ENCODE results near the gene ANP32E.
A peak's percentile ranks its signal among the peaks of the same experiment; 100 is the strongest.
"Not testable (repeated sequence)": the region's sequence is repeated elsewhere in the genome, so short reads cannot be mapped to it uniquely, and the experiment has no call there.

Gene ANP32E

DNA sequence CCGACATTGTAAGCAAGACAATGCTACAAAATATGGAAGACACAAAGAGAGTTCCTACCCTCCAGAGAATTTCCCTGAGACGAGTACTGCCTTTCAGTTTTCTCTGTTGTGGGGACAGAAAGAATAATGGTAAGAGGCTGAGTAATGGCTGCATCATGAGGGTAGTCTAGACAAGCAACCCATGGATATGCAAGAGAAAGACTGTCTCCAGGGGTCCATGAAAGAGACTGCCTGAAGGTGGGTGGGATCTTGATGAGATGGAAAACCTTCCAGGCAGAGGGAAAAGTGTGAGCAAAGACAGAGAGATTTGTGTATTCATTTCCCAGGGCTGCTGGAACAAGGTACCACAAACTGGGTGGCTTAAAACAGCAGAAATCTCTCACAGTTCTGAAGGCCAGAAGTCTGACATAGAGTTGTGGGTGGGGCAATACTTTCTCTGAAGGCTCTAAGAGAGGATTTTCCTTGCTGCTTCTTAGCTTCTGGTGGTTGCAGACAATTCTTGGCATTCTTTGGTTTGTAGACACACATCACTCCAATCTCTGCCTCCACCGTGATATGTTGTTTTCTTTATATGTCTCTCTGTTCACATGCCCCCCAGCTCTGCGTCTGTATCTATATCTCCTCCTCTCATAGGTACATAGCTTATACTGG lies 41.4 kb downstream of the ANP32E start:
- H3K9me3 ChIP-seq (ENCODE audit: control insufficient read depth in 5 of 5, low read length in 5 of 5): peaks cover 0 to 4% (median 0%) of the 10 kb centered on the region in 5 donors
- H3K27me3 ChIP-seq (ENCODE audit: control insufficient read depth in 5 of 5, insufficient read depth in 4 of 5, low read length in 5 of 5): no peaks in the 10 kb centered on the region
- no peak overlapping the region for H3K4me3 ChIP-seq (ENCODE audit: low read depth in 1 of 5, low read length in 5 of 5)
- H3K4me1 ChIP-seq (ENCODE audit: control insufficient read depth in 5 of 5, insufficient read depth in 5 of 5, low read length in 5 of 5): no peaks in the 10 kb centered on the region
- no peaks in the 10 kb centered on the region for H3K36me3 ChIP-seq (ENCODE audit: control insufficient read depth in 5 of 5, insufficient read depth in 5 of 5, low read length in 5 of 5)
- no peak overlapping the region for H3K27ac ChIP-seq (ENCODE audit: low read depth, low read length)
- H3K9ac ChIP-seq (ENCODE audit: low read length in 5 of 5): no peak overlapping the region

DNA sequence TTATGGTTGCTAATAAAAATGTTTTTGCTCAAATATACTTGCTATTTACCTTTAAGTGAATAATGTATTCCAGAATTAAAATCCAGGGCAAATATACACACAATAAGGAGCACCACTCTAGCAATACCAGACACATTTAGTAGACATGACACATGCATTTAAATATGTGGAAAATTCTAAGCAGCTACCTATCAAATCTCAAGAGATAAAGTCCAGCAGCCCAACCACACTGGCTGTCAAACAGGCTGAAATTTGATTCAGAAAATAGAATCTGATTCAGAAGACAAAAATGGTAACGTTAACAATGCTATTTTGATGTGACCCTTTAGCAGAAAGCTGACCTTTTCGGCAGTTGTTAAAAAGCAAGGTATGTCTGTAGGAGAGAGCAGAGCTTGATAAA lies 43.9 kb downstream of the ANP32E start:
- peaks cover 1 to 7% (median 6%) of the 10 kb centered on the region in 5 donors for H3K4me1 ChIP-seq (ENCODE audit: control insufficient read depth in 5 of 5, insufficient read depth in 5 of 5, low read length in 5 of 5)
- H3K27me3 ChIP-seq (ENCODE audit: control insufficient read depth in 5 of 5, insufficient read depth in 4 of 5, low read length in 5 of 5): no peaks in the 10 kb centered on the region
- no peaks in the 10 kb centered on the region for H3K36me3 ChIP-seq (ENCODE audit: control insufficient read depth in 5 of 5, insufficient read depth in 5 of 5, low read length in 5 of 5)
- H3K27ac ChIP-seq (ENCODE audit: low read depth, low read length): no peak overlapping the region
- no peak overlapping the region for H3K4me3 ChIP-seq (ENCODE audit: low read depth in 1 of 5, low read length in 5 of 5)
- peaks cover 0 to 4% (median 0%) of the 10 kb centered on the region in 5 donors for H3K9me3 ChIP-seq (ENCODE audit: control insufficient read depth in 5 of 5, low read length in 5 of 5)
- no peak overlapping the region for H3K9ac ChIP-seq (ENCODE audit: low read length in 5 of 5)

DNA sequence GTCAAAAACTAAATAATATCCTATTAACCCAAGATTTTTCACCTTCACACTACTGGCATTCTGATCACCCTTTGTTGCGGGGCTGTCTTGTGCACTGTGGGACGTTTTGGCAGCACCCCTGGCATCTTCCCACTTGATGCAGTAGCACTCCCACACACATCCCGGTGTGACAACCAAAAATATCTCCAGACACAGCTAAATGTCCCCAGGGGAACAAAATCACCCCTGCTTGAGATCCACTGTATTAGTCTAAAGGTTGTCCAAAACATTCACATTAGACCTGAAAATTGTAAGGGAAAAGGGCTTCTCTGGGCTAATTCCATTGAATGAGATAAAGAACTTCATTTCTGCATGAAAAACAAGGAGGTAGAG lies 48.4 kb downstream of the ANP32E start:
- H3K9me3 ChIP-seq (ENCODE audit: control insufficient read depth in 5 of 5, low read length in 5 of 5): peaks cover 0 to 4% (median 0%) of the 10 kb centered on the region in 5 donors
- H3K4me1 ChIP-seq (ENCODE audit: control insufficient read depth in 5 of 5, insufficient read depth in 5 of 5, low read length in 5 of 5): peaks cover 4 to 23% (median 16%) of the 10 kb centered on the region in 5 donors
- no peak overlapping the region for H3K9ac ChIP-seq (ENCODE audit: low read length in 5 of 5)
- H3K27me3 ChIP-seq (ENCODE audit: control insufficient read depth in 5 of 5, insufficient read depth in 4 of 5, low read length in 5 of 5): no peaks in the 10 kb centered on the region
- no peaks in the 10 kb centered on the region for H3K36me3 ChIP-seq (ENCODE audit: control insufficient read depth in 5 of 5, insufficient read depth in 5 of 5, low read length in 5 of 5)
- H3K27ac ChIP-seq (ENCODE audit: low read depth, low read length): no peak overlapping the region
- no peak overlapping the region for H3K4me3 ChIP-seq (ENCODE audit: low read depth in 1 of 5, low read length in 5 of 5)

DNA sequence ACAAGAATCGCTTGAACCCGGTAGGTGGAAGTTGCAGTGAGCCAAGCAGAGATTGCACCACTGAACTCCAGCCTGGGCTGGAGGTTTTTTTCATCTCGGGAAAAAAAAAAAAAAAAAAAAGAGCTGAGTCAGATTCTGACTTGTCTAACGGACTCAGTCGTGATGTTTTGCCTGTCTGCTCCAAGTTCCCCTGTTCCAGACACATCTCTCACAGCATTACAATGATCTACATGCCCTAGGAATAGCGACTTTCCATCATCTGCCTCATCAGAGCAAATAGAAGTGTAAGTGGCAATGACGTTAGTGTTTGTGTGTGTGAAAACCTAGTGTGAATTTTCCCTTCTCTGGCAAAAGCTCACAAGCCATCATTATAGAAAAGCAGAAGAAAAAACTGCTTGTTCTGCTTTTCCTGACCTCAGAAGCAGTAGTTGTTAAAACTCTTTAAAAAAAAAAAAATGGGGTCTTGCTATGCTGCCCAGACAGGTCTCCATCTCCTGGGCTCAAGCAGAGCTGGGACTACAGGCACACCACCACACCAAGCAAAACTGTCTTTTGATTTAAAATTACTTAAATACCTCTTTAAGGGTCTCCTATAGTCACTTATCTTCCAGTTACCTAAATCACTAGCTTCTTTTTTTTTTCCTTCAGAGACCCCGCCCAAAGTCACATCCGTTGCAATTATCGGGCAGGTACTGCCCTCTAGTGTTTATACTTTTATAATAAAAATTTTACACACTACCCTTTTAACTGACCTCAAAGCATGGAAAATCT lies 48.9 kb downstream of the ANP32E start:
- Histone ChIP-seq H3K27me3 (ENCODE audit: control insufficient read depth in 5 of 5, insufficient read depth in 4 of 5, low read length in 5 of 5) (no peaks in the 10 kb centered on the region), H3K4me1 (ENCODE audit: control insufficient read depth in 5 of 5, insufficient read depth in 5 of 5, low read length in 5 of 5) (peaks cover 4 to 27% (median 16%) of the 10 kb centered on the region in 5 donors), H3K4me3 (ENCODE audit: low read depth in 1 of 5, low read length in 5 of 5) (peak overlapping the region in 4 of 5 donors; percentile 34 to 49 (median 42)), H3K36me3 (ENCODE audit: control insufficient read depth in 5 of 5, insufficient read depth in 5 of 5, low read length in 5 of 5) (no peaks in the 10 kb centered on the region), H3K27ac (ENCODE audit: low read depth, low read length) (peak overlapping the region; percentile 50), H3K9ac (ENCODE audit: low read length in 5 of 5) (peak overlapping the region in 1 of 5 donors; percentile 45), H3K9me3 (ENCODE audit: control insufficient read depth in 5 of 5, low read length in 5 of 5) (peaks cover 0 to 4% (median 0%) of the 10 kb centered on the region in 5 donors)

DNA sequence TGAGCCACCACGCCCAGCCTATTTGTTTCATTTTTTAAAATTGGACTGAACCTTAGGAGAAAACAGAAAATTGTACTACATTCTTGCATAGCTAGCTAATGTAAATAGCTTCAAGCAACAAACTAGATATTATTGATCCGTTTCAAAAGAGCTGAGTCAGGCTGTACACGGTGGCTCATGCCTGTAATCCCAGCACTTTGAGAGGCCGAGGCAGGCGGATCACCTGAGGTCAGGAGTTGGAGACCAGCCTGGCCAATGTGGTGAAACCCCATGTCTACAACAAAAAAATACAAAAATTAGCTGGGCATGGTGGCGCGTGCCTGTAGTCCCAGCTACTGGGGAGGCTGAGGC lies 49.5 kb downstream of the ANP32E start:
- peak overlapping the region; percentile 50 for H3K27ac ChIP-seq (ENCODE audit: low read depth, low read length)
- H3K4me1 ChIP-seq (ENCODE audit: control insufficient read depth in 5 of 5, insufficient read depth in 5 of 5, low read length in 5 of 5): peaks cover 4 to 27% (median 16%) of the 10 kb centered on the region in 5 donors
- peak overlapping the region in 2 of 5 donors; percentile 34 to 44 for H3K4me3 ChIP-seq (ENCODE audit: low read depth in 1 of 5, low read length in 5 of 5)
- H3K9me3 ChIP-seq (ENCODE audit: control insufficient read depth in 5 of 5, low read length in 5 of 5); H3K36me3 ChIP-seq (ENCODE audit: control insufficient read depth in 5 of 5, insufficient read depth in 5 of 5, low read length in 5 of 5); H3K9ac ChIP-seq (ENCODE audit: low read length in 5 of 5); H3K27me3 ChIP-seq (ENCODE audit: control insufficient read depth in 5 of 5, insufficient read depth in 4 of 5, low read length in 5 of 5): not testable (repeated sequence)

DNA sequence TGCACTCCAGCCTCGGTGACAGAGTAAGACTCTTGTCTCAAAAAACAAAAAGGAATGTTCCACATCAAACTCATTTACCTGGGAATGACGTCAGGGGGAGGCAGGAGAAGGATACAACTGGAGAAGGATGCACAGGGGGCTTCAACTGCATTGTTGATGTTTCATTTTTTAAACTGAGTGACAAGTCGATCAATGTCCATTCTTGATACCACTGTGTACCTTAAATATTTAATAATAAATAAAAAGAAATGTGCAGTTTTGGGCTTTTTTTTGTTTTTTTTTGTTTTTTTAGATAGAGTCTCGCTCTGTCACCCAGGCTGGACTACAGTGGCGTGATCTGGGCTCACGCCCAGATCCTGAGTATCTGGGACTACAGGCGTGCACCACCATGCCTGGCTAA lies 50.4 kb downstream of the ANP32E start:
- Histone ChIP-seq H3K4me1 (ENCODE audit: control insufficient read depth in 5 of 5, insufficient read depth in 5 of 5, low read length in 5 of 5) (peaks cover 4 to 27% (median 16%) of the 10 kb centered on the region in 5 donors), H3K27me3 (ENCODE audit: control insufficient read depth in 5 of 5, insufficient read depth in 4 of 5, low read length in 5 of 5) (no peaks in the 10 kb centered on the region), H3K9ac (ENCODE audit: low read length in 5 of 5) (no peak overlapping the region), H3K36me3 (ENCODE audit: control insufficient read depth in 5 of 5, insufficient read depth in 5 of 5, low read length in 5 of 5) (no peaks in the 10 kb centered on the region), H3K4me3 (ENCODE audit: low read depth in 1 of 5, low read length in 5 of 5) (no peak overlapping the region), H3K27ac (ENCODE audit: low read depth, low read length) (no peak overlapping the region), H3K9me3 (ENCODE audit: control insufficient read depth in 5 of 5, low read length in 5 of 5) (no peaks in the 10 kb centered on the region)

DNA sequence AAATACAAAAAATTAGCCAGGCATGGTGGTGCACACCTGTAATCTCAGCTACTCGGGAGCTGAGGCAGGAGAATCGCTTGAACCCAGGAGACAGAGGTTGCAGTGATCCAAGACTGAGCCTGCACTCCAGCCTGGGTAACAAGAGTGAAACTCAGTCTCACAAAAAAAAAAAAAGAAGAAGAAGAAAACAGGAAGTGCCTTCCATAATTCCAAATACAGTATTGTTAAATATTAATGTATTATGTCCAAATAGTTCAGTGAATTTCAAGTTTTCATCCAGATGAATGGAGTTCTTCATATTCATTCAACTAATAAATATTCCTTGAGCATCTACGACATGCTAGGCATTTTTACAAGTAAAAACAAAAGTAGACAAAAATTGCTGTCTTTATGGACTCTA lies 52.9 kb downstream of the ANP32E start:
- H3K36me3 ChIP-seq (ENCODE audit: control insufficient read depth in 5 of 5, insufficient read depth in 5 of 5, low read length in 5 of 5): no peaks in the 10 kb centered on the region
- peaks cover 4 to 27% (median 22%) of the 10 kb centered on the region in 5 donors for H3K4me1 ChIP-seq (ENCODE audit: control insufficient read depth in 5 of 5, insufficient read depth in 5 of 5, low read length in 5 of 5)
- H3K27me3 ChIP-seq (ENCODE audit: control insufficient read depth in 5 of 5, insufficient read depth in 4 of 5, low read length in 5 of 5): no peaks in the 10 kb centered on the region
- H3K9ac ChIP-seq (ENCODE audit: low read length in 5 of 5): no peak overlapping the region
- peak overlapping the region; percentile 46 for H3K27ac ChIP-seq (ENCODE audit: low read depth, low read length)
- H3K4me3 ChIP-seq (ENCODE audit: low read depth in 1 of 5, low read length in 5 of 5): no peak overlapping the region
- no peaks in the 10 kb centered on the region for H3K9me3 ChIP-seq (ENCODE audit: control insufficient read depth in 5 of 5, low read length in 5 of 5)

DNA sequence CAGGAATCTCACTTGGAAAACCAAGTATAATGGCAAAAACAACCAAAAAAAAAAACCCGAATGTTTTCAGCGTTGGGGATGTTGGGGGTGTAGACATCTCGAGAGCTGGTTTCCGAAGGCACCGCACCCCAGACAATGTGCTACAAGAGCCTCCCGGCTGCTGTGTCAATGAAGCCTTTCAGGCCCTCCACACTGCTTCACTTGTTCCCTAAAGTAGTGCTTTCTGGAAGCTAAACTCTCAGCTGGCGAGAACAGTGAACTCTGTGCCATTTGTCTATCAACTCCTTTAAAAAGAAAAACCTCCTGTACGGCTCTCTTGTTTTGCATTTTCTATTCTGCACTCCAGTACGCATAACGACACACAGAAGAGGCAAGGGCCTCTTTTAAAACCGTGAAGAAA lies 53.7 kb downstream of the ANP32E start:
- Histone ChIP-seq H3K4me3 (ENCODE audit: low read depth in 1 of 5, low read length in 5 of 5) (no peak overlapping the region), H3K27ac (ENCODE audit: low read depth, low read length) (no peak overlapping the region), H3K9ac (ENCODE audit: low read length in 5 of 5) (no peak overlapping the region), H3K36me3 (ENCODE audit: control insufficient read depth in 5 of 5, insufficient read depth in 5 of 5, low read length in 5 of 5) (no peaks in the 10 kb centered on the region), H3K9me3 (ENCODE audit: control insufficient read depth in 5 of 5, low read length in 5 of 5) (no peaks in the 10 kb centered on the region), H3K4me1 (ENCODE audit: control insufficient read depth in 5 of 5, insufficient read depth in 5 of 5, low read length in 5 of 5) (peaks cover 2 to 22% (median 17%) of the 10 kb centered on the region in 5 donors), H3K27me3 (ENCODE audit: control insufficient read depth in 5 of 5, insufficient read depth in 4 of 5, low read length in 5 of 5) (no peaks in the 10 kb centered on the region)

DNA sequence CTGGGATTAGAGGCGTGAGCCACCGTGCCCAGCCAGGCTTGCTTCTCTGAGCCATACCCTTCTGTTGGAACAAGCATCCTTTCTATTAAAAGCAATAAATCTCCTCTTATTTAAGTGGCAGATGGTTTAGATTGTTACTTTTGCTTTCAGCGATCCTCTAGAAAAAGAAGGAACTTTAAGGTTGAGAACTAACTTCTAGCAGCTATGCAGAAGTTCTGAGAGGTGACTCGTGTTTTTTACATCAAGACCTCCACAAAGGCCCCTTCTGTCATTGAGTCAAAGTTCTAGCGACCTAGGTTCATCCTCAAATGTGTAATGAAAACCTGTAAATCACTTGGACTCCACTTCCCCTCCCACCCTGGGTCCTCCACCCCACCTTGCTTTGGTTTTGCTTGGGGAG lies 55.4 kb downstream of the ANP32E start:
- H3K9me3 ChIP-seq (ENCODE audit: control insufficient read depth in 5 of 5, low read length in 5 of 5): no peaks in the 10 kb centered on the region
- H3K9ac ChIP-seq (ENCODE audit: low read length in 5 of 5): no peak overlapping the region
- peaks cover 0 to 20% (median 9%) of the 10 kb centered on the region in 5 donors for H3K4me1 ChIP-seq (ENCODE audit: control insufficient read depth in 5 of 5, insufficient read depth in 5 of 5, low read length in 5 of 5)
- no peaks in the 10 kb centered on the region for H3K36me3 ChIP-seq (ENCODE audit: control insufficient read depth in 5 of 5, insufficient read depth in 5 of 5, low read length in 5 of 5)
- no peak overlapping the region for H3K27ac ChIP-seq (ENCODE audit: low read depth, low read length)
- no peak overlapping the region for H3K4me3 ChIP-seq (ENCODE audit: low read depth in 1 of 5, low read length in 5 of 5)
- H3K27me3 ChIP-seq (ENCODE audit: control insufficient read depth in 5 of 5, insufficient read depth in 4 of 5, low read length in 5 of 5): no peaks in the 10 kb centered on the region

DNA sequence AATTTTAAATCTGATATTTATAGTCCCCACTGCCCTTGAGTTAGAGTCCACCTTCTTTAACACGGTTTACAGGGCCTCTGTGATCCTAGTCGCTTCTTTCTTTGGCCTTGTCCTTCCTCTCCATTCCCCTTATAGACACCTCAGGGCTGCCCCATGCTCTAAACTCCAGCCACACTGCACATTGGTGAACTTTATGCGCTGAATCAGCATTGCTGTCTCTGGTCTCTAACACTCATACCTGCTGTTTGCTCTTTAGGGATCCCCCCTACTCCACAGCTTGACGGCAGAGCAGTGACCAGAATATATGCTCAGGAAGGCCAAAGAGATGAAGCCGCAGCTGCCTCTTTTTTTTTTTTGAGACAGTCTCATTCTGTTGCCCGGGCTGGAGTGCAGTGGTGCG lies 56.0 kb downstream of the ANP32E start:
- H3K9ac ChIP-seq (ENCODE audit: low read length in 5 of 5): no peak overlapping the region

More for the DNA sequence above, 56.0 kb downstream of the ANP32E start:
- no peak overlapping the region for H3K27ac ChIP-seq (ENCODE audit: low read depth, low read length)
- no peaks in the 10 kb centered on the region for H3K36me3 ChIP-seq (ENCODE audit: control insufficient read depth in 5 of 5, insufficient read depth in 5 of 5, low read length in 5 of 5)
- H3K4me1 ChIP-seq (ENCODE audit: control insufficient read depth in 5 of 5, insufficient read depth in 5 of 5, low read length in 5 of 5): peaks cover 0 to 20% (median 9%) of the 10 kb centered on the region in 5 donors
- H3K9me3 ChIP-seq (ENCODE audit: control insufficient read depth in 5 of 5, low read length in 5 of 5): no peaks in the 10 kb centered on the region
- H3K27me3 ChIP-seq (ENCODE audit: control insufficient read depth in 5 of 5, insufficient read depth in 4 of 5, low read length in 5 of 5): no peaks in the 10 kb centered on the region
- H3K4me3 ChIP-seq (ENCODE audit: low read depth in 1 of 5, low read length in 5 of 5): no peak overlapping the region

All from subcutaneous abdominal adipose tissue (tissue), 5 donors.